ENCODE results near the gene ADCY3. TPM values are rescaled to one million over a fixed set of nuclear protein-coding genes. Genes with fewer than 3 reads are reported as not detected.

ADCY3 gene
- total RNA-seq, 2 experiments from 2014 or later, result 52.9 to 62.7 TPM

- ATAC-seq (no peak), DNase-seq (no peak)
- no peak overlapping the region for H3K27ac Mint-ChIP-seq
- ChIA-PET CTCF (no interaction called here), POLR2A (no interaction called here)
- no peaks in the 10 kb centered on the region for H3K27me3 Mint-ChIP-seq (ENCODE audit: low read depth)
- no peaks in the 10 kb centered on the region for H3K9me3 Mint-ChIP-seq (ENCODE audit: insufficient read depth)
- H3K4me1 Mint-ChIP-seq (ENCODE audit: low read depth), result peaks cover 36% of the 10 kb centered on the region
- no peak overlapping the region for H3K4me3 Mint-ChIP-seq
- H3K36me3 Mint-ChIP-seq (ENCODE audit: low read depth), result peaks cover 56% of the 10 kb centered on the region
These were observed 5.3 kb downstream of the ADCY3 start for GRCh38 chr2:24914713-24915112.

GRCh38 chr2:24913911-24914310, 6.1 kb downstream of the ADCY3 start:
- no peaks in the 10 kb centered on the region for H3K27me3 Mint-ChIP-seq (ENCODE audit: low read depth)
- H3K27ac Mint-ChIP-seq, result no peak overlapping the region
- DNase-seq, result no peak
- peaks cover 32% of the 10 kb centered on the region for H3K4me1 Mint-ChIP-seq (ENCODE audit: low read depth)
- no peaks in the 10 kb centered on the region for H3K9me3 Mint-ChIP-seq (ENCODE audit: insufficient read depth)
- no peak overlapping the region for H3K4me3 Mint-ChIP-seq
- CTCF ChIA-PET, result no interaction called here
- no peak for ATAC-seq
- POLR2A ChIA-PET, result no interaction called here
- peaks cover 58% of the 10 kb centered on the region for H3K36me3 Mint-ChIP-seq (ENCODE audit: low read depth)

- Mint-ChIP-seq H3K4me1 (ENCODE audit: low read depth) (peaks cover 22% of the 10 kb centered on the region), H3K36me3 (ENCODE audit: low read depth) (peaks cover 56% of the 10 kb centered on the region), H3K4me3 (no peak overlapping the region), H3K27ac (no peak overlapping the region), H3K27me3 (ENCODE audit: low read depth) (no peaks in the 10 kb centered on the region), H3K9me3 (ENCODE audit: insufficient read depth) (no peaks in the 10 kb centered on the region)
- ChIA-PET POLR2A (no interaction called here), CTCF (no interaction called here)
- no peak for ATAC-seq
- no peak for DNase-seq
These were observed 7.1 kb downstream of the ADCY3 start for GRCh38 chr2:24912986-24913385.

GRCh38 chr2:24912523-24912922, 7.5 kb downstream of the ADCY3 start:
- CTCF ChIA-PET, result no interaction called here
- H3K27ac Mint-ChIP-seq, result no peak overlapping the region
- peaks cover 52% of the 10 kb centered on the region for H3K36me3 Mint-ChIP-seq (ENCODE audit: low read depth)
- no peak overlapping the region for H3K4me3 Mint-ChIP-seq
- ATAC-seq (no peak), DNase-seq (no peak)
- no peaks in the 10 kb centered on the region for H3K27me3 Mint-ChIP-seq (ENCODE audit: low read depth)
- no peaks in the 10 kb centered on the region for H3K9me3 Mint-ChIP-seq (ENCODE audit: insufficient read depth)
- H3K4me1 Mint-ChIP-seq (ENCODE audit: low read depth), result peaks cover 18% of the 10 kb centered on the region
- POLR2A ChIA-PET, result no interaction called here

GRCh38 chr2:24910245-24910644, 9.8 kb downstream of the ADCY3 start:
- Mint-ChIP-seq H3K27me3 (ENCODE audit: low read depth) (no peaks in the 10 kb centered on the region), H3K36me3 (ENCODE audit: low read depth) (peaks cover 48% of the 10 kb centered on the region), H3K4me3 (no peak overlapping the region), H3K9me3 (ENCODE audit: insufficient read depth) (no peaks in the 10 kb centered on the region), H3K4me1 (ENCODE audit: low read depth) (peaks cover 5% of the 10 kb centered on the region), H3K27ac (no peak overlapping the region)
- CTCF ChIA-PET, result no interaction called here
- DNase-seq, result no peak
- no peak for ATAC-seq
- POLR2A ChIA-PET, result no interaction called here

- ChIA-PET CTCF (no interaction called here), POLR2A (no interaction called here)
- Mint-ChIP-seq H3K27me3 (ENCODE audit: low read depth) (no peaks in the 10 kb centered on the region), H3K9me3 (ENCODE audit: insufficient read depth) (no peaks in the 10 kb centered on the region), H3K27ac (no peak overlapping the region), H3K36me3 (ENCODE audit: low read depth) (peaks cover 47% of the 10 kb centered on the region), H3K4me3 (no peak overlapping the region), H3K4me1 (ENCODE audit: low read depth) (peaks cover under 1% of the 10 kb centered on the region)
- DNase-seq (no peak), ATAC-seq (no peak)
These were observed 10.4 kb downstream of the ADCY3 start for GRCh38 chr2:24909555-24910177.

GRCh38 chr2:24908461-24908901, 11.6 kb downstream of the ADCY3 start:
- peaks cover 44% of the 10 kb centered on the region for H3K36me3 Mint-ChIP-seq (ENCODE audit: low read depth)
- POLR2A ChIA-PET, result no interaction called here
- H3K27ac Mint-ChIP-seq, result no peak overlapping the region
- no peak for DNase-seq
- no peaks in the 10 kb centered on the region for H3K9me3 Mint-ChIP-seq (ENCODE audit: insufficient read depth)
- ATAC-seq, result no peak
- CTCF ChIA-PET, result no interaction called here
- no peak overlapping the region for H3K4me3 Mint-ChIP-seq
- H3K4me1 Mint-ChIP-seq (ENCODE audit: low read depth), result no peaks in the 10 kb centered on the region
- H3K27me3 Mint-ChIP-seq (ENCODE audit: low read depth), result no peaks in the 10 kb centered on the region

- ATAC-seq (no peak), DNase-seq (no peak)
- Mint-ChIP-seq H3K36me3 (ENCODE audit: low read depth) (peaks cover 41% of the 10 kb centered on the region), H3K9me3 (ENCODE audit: insufficient read depth) (no peaks in the 10 kb centered on the region), H3K27me3 (ENCODE audit: low read depth) (no peaks in the 10 kb centered on the region), H3K27ac (no peak overlapping the region), H3K4me1 (ENCODE audit: low read depth) (no peaks in the 10 kb centered on the region), H3K4me3 (no peak overlapping the region)
- ChIA-PET POLR2A (no interaction called here), CTCF (no interaction called here)
These were observed 12.9 kb downstream of the ADCY3 start for GRCh38 chr2:24907116-24907515.

- H3K27ac Mint-ChIP-seq, result no peak overlapping the region
- H3K9me3 Mint-ChIP-seq (ENCODE audit: insufficient read depth), result no peaks in the 10 kb centered on the region
- H3K4me3 Mint-ChIP-seq, result no peak overlapping the region
- ChIA-PET CTCF (no interaction called here), POLR2A (no interaction called here)
- ATAC-seq, result no peak
- no peak for DNase-seq
- H3K36me3 Mint-ChIP-seq (ENCODE audit: low read depth), result peaks cover 36% of the 10 kb centered on the region
- H3K4me1 Mint-ChIP-seq (ENCODE audit: low read depth), result no peaks in the 10 kb centered on the region
- no peaks in the 10 kb centered on the region for H3K27me3 Mint-ChIP-seq (ENCODE audit: low read depth)
These were observed 13.6 kb downstream of the ADCY3 start for GRCh38 chr2:24906466-24906865.

- Mint-ChIP-seq H3K4me3 (no peak overlapping the region), H3K36me3 (ENCODE audit: low read depth) (peaks cover 34% of the 10 kb centered on the region), H3K27me3 (ENCODE audit: low read depth) (no peaks in the 10 kb centered on the region), H3K4me1 (ENCODE audit: low read depth) (no peaks in the 10 kb centered on the region), H3K9me3 (ENCODE audit: insufficient read depth) (no peaks in the 10 kb centered on the region), H3K27ac (no peak overlapping the region)
- ATAC-seq (no peak), DNase-seq (no peak)
- POLR2A ChIA-PET, result no interaction called here
- CTCF ChIA-PET, result no interaction called here
These were observed 16.6 kb downstream of the ADCY3 start for GRCh38 chr2:24903161-24904103.

- ATAC-seq (no peak), DNase-seq (no peak)
- Mint-ChIP-seq H3K4me1 (ENCODE audit: low read depth) (no peaks in the 10 kb centered on the region), H3K36me3 (ENCODE audit: low read depth) (peaks cover 62% of the 10 kb centered on the region), H3K27me3 (ENCODE audit: low read depth) (no peaks in the 10 kb centered on the region), H3K27ac (no peak overlapping the region), H3K4me3 (no peak overlapping the region), H3K9me3 (ENCODE audit: insufficient read depth) (peaks cover 27% of the 10 kb centered on the region)
- CTCF ChIA-PET, result no interaction called here
- POLR2A ChIA-PET, result no interaction called here
These were observed 20.6 kb downstream of the ADCY3 start for GRCh38 chr2:24899361-24899910.
